ENCODE data around the gene RAD23B. TPM values are rescaled to one million over a fixed set of nuclear protein-coding genes. Genes with fewer than 3 reads are reported as not detected.

RAD23B gene
- total and polyA plus RNA-seq, 2 of the 13 experiments (the other 11 are each of a cell fraction or from before 2014, with no cell fraction given): 133 to 156 TPM

GRCh38 chr9:107243742-107244141 is 39.3 kb upstream of the RAD23B start (continued):
- 0 out of 2 replicates have a peak, but pooled peaks have one; percentile 32 for TF ChIP-seq RERE (CRISPR knock-in tag; IDR thresholded peaks at IDR 0.05; ENCODE audit: low read depth)
- TF ChIP-seq ZNF839 (CRISPR knock-in tag; IDR thresholded peaks at IDR 0.05; ENCODE audit: borderline replicate concordance): no peak
- TF ChIP-seq ZC3H4 (CRISPR knock-in tag; IDR thresholded peaks at IDR 0.05; ENCODE audit: borderline replicate concordance): no peak
- TF ChIP-seq, protein P1, sequence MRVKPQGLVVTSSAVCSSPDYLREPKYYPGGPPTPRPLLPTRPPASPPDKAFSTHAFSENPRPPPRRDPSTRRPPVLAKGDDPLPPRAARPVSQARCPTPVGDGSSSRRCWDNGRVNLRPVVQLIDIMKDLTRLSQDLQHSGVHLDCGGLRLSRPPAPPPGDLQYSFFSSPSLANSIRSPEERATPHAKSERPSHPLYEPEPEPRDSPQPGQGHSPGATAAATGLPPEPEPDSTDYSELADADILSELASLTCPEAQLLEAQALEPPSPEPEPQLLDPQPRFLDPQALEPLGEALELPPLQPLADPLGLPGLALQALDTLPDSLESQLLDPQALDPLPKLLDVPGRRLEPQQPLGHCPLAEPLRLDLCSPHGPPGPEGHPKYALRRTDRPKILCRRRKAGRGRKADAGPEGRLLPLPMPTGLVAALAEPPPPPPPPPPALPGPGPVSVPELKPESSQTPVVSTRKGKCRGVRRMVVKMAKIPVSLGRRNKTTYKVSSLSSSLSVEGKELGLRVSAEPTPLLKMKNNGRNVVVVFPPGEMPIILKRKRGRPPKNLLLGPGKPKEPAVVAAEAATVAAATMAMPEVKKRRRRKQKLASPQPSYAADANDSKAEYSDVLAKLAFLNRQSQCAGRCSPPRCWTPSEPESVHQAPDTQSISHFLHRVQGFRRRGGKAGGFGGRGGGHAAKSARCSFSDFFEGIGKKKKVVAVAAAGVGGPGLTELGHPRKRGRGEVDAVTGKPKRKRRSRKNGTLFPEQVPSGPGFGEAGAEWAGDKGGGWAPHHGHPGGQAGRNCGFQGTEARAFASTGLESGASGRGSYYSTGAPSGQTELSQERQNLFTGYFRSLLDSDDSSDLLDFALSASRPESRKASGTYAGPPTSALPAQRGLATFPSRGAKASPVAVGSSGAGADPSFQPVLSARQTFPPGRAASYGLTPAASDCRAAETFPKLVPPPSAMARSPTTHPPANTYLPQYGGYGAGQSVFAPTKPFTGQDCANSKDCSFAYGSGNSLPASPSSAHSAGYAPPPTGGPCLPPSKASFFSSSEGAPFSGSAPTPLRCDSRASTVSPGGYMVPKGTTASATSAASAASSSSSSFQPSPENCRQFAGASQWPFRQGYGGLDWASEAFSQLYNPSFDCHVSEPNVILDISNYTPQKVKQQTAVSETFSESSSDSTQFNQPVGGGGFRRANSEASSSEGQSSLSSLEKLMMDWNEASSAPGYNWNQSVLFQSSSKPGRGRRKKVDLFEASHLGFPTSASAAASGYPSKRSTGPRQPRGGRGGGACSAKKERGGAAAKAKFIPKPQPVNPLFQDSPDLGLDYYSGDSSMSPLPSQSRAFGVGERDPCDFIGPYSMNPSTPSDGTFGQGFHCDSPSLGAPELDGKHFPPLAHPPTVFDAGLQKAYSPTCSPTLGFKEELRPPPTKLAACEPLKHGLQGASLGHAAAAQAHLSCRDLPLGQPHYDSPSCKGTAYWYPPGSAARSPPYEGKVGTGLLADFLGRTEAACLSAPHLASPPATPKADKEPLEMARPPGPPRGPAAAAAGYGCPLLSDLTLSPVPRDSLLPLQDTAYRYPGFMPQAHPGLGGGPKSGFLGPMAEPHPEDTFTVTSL (CRISPR knock-in tag; IDR thresholded peaks at IDR 0.05; ENCODE audit: borderline replicate concordance): peak; percentile 49; the same call in 1 of the 2 replicates
- peak in 1 of 2 experiments; percentile 55; a peak in 2 of 4 replicates for TF ChIP-seq NR2F1 (CRISPR knock-in tag; IDR thresholded peaks at IDR 0.05)
- TF ChIP-seq ZNF24 (IDR thresholded peaks at IDR 0.05): no peak
- TF ChIP-seq ATF7 (IDR thresholded peaks at IDR 0.05): peak; percentile 22; the same call in 1 of the 2 replicates
- TF ChIP-seq ATF7 (CRISPR knock-in tag; IDR thresholded peaks at IDR 0.05): no peak
- TF ChIP-seq TEAD3 (CRISPR knock-in tag; optimal IDR thresholded peaks at IDR 0.05; ENCODE audit: borderline replicate concordance): peak; percentile 90
- TF ChIP-seq ZFP62 (CRISPR knock-in tag; IDR thresholded peaks at IDR 0.05): no peak
- no peak for TF ChIP-seq FOXP1 (IDR thresholded peaks at IDR 0.05)
- peak; percentile 30; the same call in 1 of the 2 replicates for TF ChIP-seq FOXP1 (CRISPR knock-in tag; IDR thresholded peaks at IDR 0.05)
- peak; percentile 75; the same call in 1 of the 2 replicates for TF ChIP-seq NFIC (IDR thresholded peaks at IDR 0.05; ENCODE audit: low read length)
- peak; percentile 40 for TF ChIP-seq ZEB1 (IDR thresholded peaks at IDR 0.05; ENCODE audit: insufficient replicate concordance, low read depth)
- TF ChIP-seq, protein P2, sequence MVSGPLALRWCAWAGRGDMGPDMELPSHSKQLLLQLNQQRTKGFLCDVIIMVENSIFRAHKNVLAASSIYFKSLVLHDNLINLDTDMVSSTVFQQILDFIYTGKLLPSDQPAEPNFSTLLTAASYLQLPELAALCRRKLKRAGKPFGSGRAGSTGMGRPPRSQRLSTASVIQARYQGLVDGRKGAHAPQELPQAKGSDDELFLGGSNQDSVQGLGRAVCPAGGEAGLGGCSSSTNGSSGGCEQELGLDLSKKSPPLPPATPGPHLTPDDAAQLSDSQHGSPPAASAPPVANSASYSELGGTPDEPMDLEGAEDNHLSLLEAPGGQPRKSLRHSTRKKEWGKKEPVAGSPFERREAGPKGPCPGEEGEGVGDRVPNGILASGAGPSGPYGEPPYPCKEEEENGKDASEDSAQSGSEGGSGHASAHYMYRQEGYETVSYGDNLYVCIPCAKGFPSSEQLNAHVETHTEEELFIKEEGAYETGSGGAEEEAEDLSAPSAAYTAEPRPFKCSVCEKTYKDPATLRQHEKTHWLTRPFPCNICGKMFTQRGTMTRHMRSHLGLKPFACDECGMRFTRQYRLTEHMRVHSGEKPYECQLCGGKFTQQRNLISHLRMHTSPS (CRISPR knock-in tag; IDR thresholded peaks at IDR 0.05; ENCODE audit: low read depth): no peak
- TF ChIP-seq FOSL2 (CRISPR knock-in tag; IDR thresholded peaks at IDR 0.05): peak; percentile 99
- TF ChIP-seq EP300 (IDR thresholded peaks at IDR 0.05; ENCODE audit: low read depth in 2 of 2, low read length in 2 of 2): peak; percentile 23 to 82; a peak in 3 of 4 replicates
- peak; percentile 90 for TF ChIP-seq EP300 (CRISPR knock-in tag; IDR thresholded peaks at IDR 0.05; ENCODE audit: borderline replicate concordance)
- peak; percentile 62 for TF ChIP-seq NR2F6 (IDR thresholded peaks at IDR 0.05)
- peak; percentile 62; the same call in 1 of the 2 replicates for TF ChIP-seq NR2F6 (CRISPR knock-in tag; IDR thresholded peaks at IDR 0.05)

All from HepG2 (cell line).